Measurements from ENCODE around the gene SPIN1.

SPIN1 gene

DNA sequence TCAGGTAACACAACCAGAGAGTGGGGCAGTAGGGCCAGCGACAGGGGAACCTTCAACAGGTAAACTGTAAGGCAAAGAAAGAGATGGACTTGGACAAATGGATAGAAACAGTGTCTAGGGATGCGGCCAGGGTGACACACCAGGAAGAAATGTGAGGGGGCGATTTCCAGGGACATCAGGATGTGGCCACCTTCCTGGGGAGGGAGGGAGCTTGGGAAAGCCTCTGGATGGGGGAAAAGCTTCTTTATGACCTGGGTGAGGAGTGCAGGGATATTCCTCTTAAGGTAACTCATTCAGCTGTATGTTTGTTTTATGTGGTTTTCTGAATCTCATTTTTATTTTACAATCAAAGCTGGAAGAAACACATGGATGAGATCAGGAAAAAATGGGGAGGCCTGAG is 134.8 kb downstream of the SPIN1 start:
- no peak; the same call in 2 of the 3 replicates for ATAC-seq
- TF ChIP-seq CSDC2 (CRISPR knock-in tag; IDR thresholded peaks at IDR 0.05) (no peak), ZNF8 (CRISPR knock-in tag; IDR thresholded peaks at IDR 0.05) (no peak), TSHZ2 (CRISPR knock-in tag; IDR thresholded peaks at IDR 0.05) (no peak)
- TF ChIP-seq, protein P1, sequence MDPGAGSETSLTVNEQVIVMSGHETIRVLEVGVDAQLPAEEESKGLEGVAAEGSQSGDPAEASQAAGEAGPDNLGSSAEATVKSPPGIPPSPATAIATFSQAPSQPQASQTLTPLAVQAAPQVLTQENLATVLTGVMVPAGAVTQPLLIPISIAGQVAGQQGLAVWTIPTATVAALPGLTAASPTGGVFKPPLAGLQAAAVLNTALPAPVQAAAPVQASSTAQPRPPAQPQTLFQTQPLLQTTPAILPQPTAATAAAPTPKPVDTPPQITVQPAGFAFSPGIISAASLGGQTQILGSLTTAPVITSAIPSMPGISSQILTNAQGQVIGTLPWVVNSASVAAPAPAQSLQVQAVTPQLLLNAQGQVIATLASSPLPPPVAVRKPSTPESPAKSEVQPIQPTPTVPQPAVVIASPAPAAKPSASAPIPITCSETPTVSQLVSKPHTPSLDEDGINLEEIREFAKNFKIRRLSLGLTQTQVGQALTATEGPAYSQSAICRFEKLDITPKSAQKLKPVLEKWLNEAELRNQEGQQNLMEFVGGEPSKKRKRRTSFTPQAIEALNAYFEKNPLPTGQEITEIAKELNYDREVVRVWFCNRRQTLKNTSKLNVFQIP (CRISPR knock-in tag; IDR thresholded peaks at IDR 0.05; ENCODE audit: borderline replicate concordance, low read depth) = no peak
- TF ChIP-seq, protein P2, sequence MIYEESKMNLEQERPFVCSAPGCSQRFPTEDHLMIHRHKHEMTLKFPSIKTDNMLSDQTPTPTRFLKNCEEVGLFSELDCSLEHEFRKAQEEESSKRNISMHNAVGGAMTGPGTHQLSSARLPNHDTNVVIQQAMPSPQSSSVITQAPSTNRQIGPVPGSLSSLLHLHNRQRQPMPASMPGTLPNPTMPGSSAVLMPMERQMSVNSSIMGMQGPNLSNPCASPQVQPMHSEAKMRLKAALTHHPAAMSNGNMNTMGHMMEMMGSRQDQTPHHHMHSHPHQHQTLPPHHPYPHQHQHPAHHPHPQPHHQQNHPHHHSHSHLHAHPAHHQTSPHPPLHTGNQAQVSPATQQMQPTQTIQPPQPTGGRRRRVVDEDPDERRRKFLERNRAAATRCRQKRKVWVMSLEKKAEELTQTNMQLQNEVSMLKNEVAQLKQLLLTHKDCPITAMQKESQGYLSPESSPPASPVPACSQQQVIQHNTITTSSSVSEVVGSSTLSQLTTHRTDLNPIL (CRISPR knock-in tag; IDR thresholded peaks at IDR 0.05; ENCODE audit: low read depth) = no peak

- TF ChIP-seq, protein P2 (CRISPR knock-in tag; IDR thresholded peaks at IDR 0.05; ENCODE audit: low read depth) = no peak
- TF ChIP-seq, protein P1 (CRISPR knock-in tag; IDR thresholded peaks at IDR 0.05; ENCODE audit: borderline replicate concordance, low read depth) = no peak
- TF ChIP-seq ARNTL (CRISPR knock-in tag; IDR thresholded peaks at IDR 0.05; ENCODE audit: borderline replicate concordance, low read depth) = no peak
- TF ChIP-seq ZFP3 (CRISPR knock-in tag; IDR thresholded peaks at IDR 0.05) = no peak
- no peak for ATAC-seq
Observed at GRCh38 chr9:88524911-88525310, 136.7 kb downstream of the SPIN1 start.

- no peak for ATAC-seq
- TF ChIP-seq ZFP3 (CRISPR knock-in tag; IDR thresholded peaks at IDR 0.05) (no peak), CSRNP3 (CRISPR knock-in tag; IDR thresholded peaks at IDR 0.05) (no peak), OSR1 (CRISPR knock-in tag; IDR thresholded peaks at IDR 0.05) (no peak), PPARA (CRISPR knock-in tag; IDR thresholded peaks at IDR 0.05; ENCODE audit: borderline replicate concordance) (no peak), TSHZ2 (CRISPR knock-in tag; IDR thresholded peaks at IDR 0.05) (no peak), RARB (CRISPR knock-in tag; IDR thresholded peaks at IDR 0.05) (no peak), ZNF8 (CRISPR knock-in tag; IDR thresholded peaks at IDR 0.05) (no peak)
- TF ChIP-seq, protein P3, sequence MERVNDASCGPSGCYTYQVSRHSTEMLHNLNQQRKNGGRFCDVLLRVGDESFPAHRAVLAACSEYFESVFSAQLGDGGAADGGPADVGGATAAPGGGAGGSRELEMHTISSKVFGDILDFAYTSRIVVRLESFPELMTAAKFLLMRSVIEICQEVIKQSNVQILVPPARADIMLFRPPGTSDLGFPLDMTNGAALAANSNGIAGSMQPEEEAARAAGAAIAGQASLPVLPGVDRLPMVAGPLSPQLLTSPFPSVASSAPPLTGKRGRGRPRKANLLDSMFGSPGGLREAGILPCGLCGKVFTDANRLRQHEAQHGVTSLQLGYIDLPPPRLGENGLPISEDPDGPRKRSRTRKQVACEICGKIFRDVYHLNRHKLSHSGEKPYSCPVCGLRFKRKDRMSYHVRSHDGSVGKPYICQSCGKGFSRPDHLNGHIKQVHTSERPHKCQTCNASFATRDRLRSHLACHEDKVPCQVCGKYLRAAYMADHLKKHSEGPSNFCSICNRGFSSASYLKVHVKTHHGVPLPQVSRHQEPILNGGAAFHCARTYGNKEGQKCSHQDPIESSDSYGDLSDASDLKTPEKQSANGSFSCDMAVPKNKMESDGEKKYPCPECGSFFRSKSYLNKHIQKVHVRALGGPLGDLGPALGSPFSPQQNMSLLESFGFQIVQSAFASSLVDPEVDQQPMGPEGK (CRISPR knock-in tag; IDR thresholded peaks at IDR 0.05; ENCODE audit: borderline replicate concordance) = no peak
- TF ChIP-seq, protein P2 (CRISPR knock-in tag; IDR thresholded peaks at IDR 0.05; ENCODE audit: low read depth) = no peak
Observed at GRCh38 chr9:88527618-88528017, 139.4 kb downstream of the SPIN1 start.
